Transverse colon (tissue), 4 donors: Measurements from ENCODE around the gene COL23A1. TPM values are rescaled to one million over a fixed set of nuclear protein-coding genes. Genes with fewer than 3 reads are reported as not detected.

Experiments
- DNase-seq: peaks from one replicate; pipeline ENCODE4 v3.0.0-alpha.2; 2019
- H3K27ac ChIP-seq, 4 donors: fragments of 200-600 bp; sonication (generic); 2 replicates each; pipeline ENCODE4 v1.5.1; 2016 to 2018; ENCODE audit warnings: inconsistent platforms in 4 of 4
- H3K27me3 ChIP-seq: fragments of 200-600 bp; sonication (generic); 2 replicates; pipeline ENCODE4 v1.5.1; 2017; ENCODE audit warnings: inconsistent platforms
- H3K36me3 ChIP-seq, 4 donors: fragments of 200-600 bp; sonication (generic); 2 replicates each; pipeline ENCODE4 v1.5.1; 2017 to 2019; ENCODE audit warnings: inconsistent platforms in 4 of 4
- H3K4me1 ChIP-seq, 4 donors: fragments of 200-600 bp; sonication (generic); 2 replicates each; pipeline ENCODE4 v1.5.1; 2017 to 2020; ENCODE audit warnings: inconsistent platforms in 4 of 4
- H3K4me3 ChIP-seq, 4 donors: fragments of 200-600 bp; sonication (generic); 1 replicate in 1 of 4; 2 replicates in 3 of 4; pipeline versions ENCODE4 v1.5.1 to v1.6.1; 2017 to 2019; ENCODE audit warnings: inconsistent platforms in 4 of 4
- H3K9me3 ChIP-seq, 2 donors: fragments of 200-600 bp; sonication (generic); 2 replicates each; pipeline ENCODE4 v1.5.1; 2017 to 2019; ENCODE audit warnings: inconsistent platforms in 2 of 2
- EP300 ChIP-seq: sonication (generic); formaldehyde crosslinking; IDR thresholded peaks from one replicate; pipeline ENCODE4 v1.6.1; 2017; ENCODE audit warnings: antibody characterized with exemption, low read depth
- POLR2A ChIP-seq: fragments of 450-650 bp; IDR thresholded peaks from one replicate; pipeline ENCODE4 v1.6.1; 2016; ENCODE audit warnings: antibody characterized with exemption, mild to moderate bottlenecking, moderate library complexity
- POLR2AphosphoS5 ChIP-seq, 3 donors: sonication (generic); formaldehyde crosslinking; IDR thresholded peaks; one replicate each; pipeline ENCODE4 v1.6.1; 2016; ENCODE audit warnings: antibody characterized with exemption in 3 of 3
- WGBS, 2 donors: methylation state at CpG; one replicate each; pipeline ENCODE4 v1.1.5; 2018; ENCODE audit warnings: low coverage in 1 of 2; 5-methylcytosine and 5-hydroxymethylcytosine counted together
- in situ Hi-C, 4 donors: fragments of 200-750 bp; cut with MboI; loops; one replicate each; pipeline versions ENCODE4 v1.15.0 to v1.15.1; 2017; ENCODE audit warnings: low sequenced_read_pairs in 3 of 4, low pct_ligation_motif_present in 1 of 4, low pct_unique_long_range_greater_than_20kb in 1 of 4
- intact Hi-C: fragments of 100-400 bp; cut with DNase I; formaldehyde crosslinking; loops from one replicate; pipeline ENCODE4 v1.15.1; 2023; ENCODE audit warnings: low total_unique reads
- total RNA-seq, 4 donors: library from RNA; depleted of rRNA; stranded (reverse); fragments of >200 nt; gene quantifications; one replicate each; pipeline ENCODE4 v1.1.0, GENCODE V29; 2016
- TF ChIP-seq, protein P1 (sequence below), 5 experiments: fragments of 200-600 bp in 3 of 5; fragments of 450-650 bp in 2 of 5; sonication (generic) in 3 of 5; IDR thresholded peaks; 1 replicate in 2 of 5; 2 replicates in 3 of 5; pipeline ENCODE4 v1.5.1; 2016 to 2017; ENCODE audit warnings: antibody characterized with exemption in 5 of 5, inconsistent platforms in 3 of 5, mild to moderate bottlenecking in 2 of 5, moderate library complexity in 1 of 5

The COL23A1 gene
- total RNA-seq, 4 donors from 2014 or later = 0.14 to 2.2 (median 1.4) TPM; not detected in 1

DNA sequence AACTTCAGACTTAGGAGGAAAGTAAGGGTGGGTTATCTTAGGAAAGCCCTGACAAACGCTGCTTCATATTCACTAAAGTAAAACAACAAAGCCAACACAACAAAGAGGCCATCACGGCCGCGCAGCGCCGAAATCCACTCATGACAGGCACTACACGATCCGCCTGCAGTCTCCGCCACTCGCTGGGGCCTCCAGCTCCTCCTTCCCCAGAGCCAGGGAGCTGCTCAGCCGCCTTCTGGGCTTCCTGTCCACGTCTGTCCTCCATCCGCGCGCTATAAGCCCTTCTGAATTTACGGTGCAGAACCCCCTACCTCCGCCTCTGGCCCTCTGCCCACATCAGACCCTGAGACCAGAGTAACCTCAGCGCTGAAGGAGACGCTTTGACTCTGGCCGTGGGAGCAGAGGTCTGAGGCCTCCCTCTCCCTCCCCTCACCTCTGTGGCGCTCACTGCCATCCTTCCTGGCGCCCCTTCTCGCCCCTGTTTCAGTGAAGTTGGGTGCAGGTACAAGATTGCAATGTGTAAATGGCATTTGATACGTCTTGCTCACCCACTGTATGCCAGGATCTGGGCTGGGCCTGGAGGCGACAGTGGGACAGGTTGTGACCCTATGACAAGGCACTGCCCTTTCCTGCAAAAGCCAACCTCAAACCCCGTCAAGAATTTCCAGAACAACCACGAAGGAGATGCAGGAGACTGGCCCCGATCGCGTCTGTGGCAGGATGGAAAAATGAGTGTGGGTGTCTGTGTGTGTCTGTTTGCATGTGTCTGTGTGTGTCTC, 282.7 kb downstream of the COL23A1 start:
- DNase-seq = no peak
- no peaks in the 10 kb centered on the region for H3K9me3 ChIP-seq
- H3K4me1 ChIP-seq = no peaks in the 10 kb centered on the region
- WGBS, 2 donors = 80 to 85% methylated on average over 19 to 30 of the region's 30 CpGs
- no peak for TF ChIP-seq POLR2AphosphoS5 (IDR thresholded peaks at IDR 0.05)
- TF ChIP-seq, protein P1, sequence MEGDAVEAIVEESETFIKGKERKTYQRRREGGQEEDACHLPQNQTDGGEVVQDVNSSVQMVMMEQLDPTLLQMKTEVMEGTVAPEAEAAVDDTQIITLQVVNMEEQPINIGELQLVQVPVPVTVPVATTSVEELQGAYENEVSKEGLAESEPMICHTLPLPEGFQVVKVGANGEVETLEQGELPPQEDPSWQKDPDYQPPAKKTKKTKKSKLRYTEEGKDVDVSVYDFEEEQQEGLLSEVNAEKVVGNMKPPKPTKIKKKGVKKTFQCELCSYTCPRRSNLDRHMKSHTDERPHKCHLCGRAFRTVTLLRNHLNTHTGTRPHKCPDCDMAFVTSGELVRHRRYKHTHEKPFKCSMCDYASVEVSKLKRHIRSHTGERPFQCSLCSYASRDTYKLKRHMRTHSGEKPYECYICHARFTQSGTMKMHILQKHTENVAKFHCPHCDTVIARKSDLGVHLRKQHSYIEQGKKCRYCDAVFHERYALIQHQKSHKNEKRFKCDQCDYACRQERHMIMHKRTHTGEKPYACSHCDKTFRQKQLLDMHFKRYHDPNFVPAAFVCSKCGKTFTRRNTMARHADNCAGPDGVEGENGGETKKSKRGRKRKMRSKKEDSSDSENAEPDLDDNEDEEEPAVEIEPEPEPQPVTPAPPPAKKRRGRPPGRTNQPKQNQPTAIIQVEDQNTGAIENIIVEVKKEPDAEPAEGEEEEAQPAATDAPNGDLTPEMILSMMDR (IDR thresholded peaks at IDR 0.05) = no peak
- H3K27me3 ChIP-seq = no peaks in the 10 kb centered on the region
- H3K4me3 ChIP-seq = no peak overlapping the region
- no peaks in the 10 kb centered on the region for H3K36me3 ChIP-seq
- in situ Hi-C loops (no loop called here), intact Hi-C loops (no loop called here)
- no peak overlapping the region for H3K27ac ChIP-seq

DNA sequence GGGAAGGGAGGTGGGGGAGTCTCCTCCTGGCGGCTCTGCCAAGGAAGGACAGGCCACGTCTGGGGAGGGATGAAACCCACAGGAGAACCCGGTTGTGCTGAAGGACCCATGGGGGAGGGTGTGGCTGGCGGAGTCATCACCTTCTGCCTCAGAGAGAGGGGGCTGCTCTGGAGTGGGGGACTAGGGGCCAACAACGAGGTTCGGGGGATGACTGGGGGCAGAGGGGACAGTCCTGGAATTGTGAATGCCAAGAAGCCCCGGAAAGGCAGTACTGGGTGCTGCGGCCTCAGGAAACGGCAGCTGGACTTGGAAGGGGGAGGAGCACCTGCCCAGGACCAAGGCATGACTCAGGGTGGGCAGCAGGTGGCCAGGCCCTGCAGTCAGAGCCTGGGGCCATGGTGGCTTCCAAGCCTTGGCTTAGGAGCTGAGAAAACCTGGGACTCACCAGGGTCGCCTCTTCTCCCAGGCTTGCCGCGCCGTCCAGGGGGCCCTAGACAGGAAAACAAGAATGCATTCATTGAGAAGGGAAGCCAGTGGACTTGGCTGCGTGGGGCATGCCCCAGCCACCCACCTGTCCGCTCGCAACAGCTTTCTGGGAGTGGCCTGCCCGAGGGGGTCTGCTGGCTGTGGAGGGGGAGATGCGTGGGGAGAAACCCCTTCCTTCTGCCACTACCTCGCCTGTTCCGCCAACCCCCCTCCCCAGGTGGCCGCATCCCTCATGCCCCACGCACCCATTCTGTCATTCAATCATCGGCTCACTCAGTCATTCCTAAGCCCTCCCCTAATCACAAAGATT, 283.6 kb downstream of the COL23A1 start:
- TF ChIP-seq EP300 = no peak
- no peak for TF ChIP-seq POLR2AphosphoS5 (IDR thresholded peaks at IDR 0.05)
- TF ChIP-seq, protein P1 (IDR thresholded peaks at IDR 0.05) = no peak
- TF ChIP-seq POLR2A = no peak
- in situ Hi-C loops = no loop called here
- Histone ChIP-seq H3K9me3 (no peaks in the 10 kb centered on the region), H3K4me3 (no peak overlapping the region), H3K27ac (no peak overlapping the region), H3K27me3 (no peaks in the 10 kb centered on the region), H3K36me3 (no peaks in the 10 kb centered on the region), H3K4me1 (no peaks in the 10 kb centered on the region)
- 83 to 87% methylated on average over 8 to 23 of the region's 23 CpGs for WGBS, 2 donors
- DNase-seq = no peak
- intact Hi-C loops = no loop called here

DNA sequence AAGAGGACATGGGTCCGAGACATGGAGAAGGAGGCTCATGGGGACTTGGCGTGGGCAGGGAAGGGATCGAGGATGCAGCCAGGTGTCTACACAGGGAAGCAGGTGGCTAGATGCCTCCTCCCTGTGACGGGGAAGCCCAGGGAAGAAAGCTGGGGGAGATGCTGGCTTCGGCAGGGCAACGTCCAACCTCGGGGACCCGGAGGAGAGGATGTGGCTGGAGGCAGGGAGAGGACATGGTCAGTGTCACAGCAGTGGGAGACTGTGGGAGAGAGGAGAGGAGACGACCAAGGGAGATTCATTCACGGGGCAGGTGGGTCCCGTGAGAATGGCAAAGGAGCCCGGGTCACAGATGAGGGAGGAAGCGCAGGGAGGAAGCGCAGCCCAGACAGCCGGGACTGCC, 284.4 kb downstream of the COL23A1 start:
- in situ Hi-C loops (no loop called here), intact Hi-C loops (no loop called here)
- Histone ChIP-seq H3K36me3 (no peaks in the 10 kb centered on the region), H3K4me1 (no peaks in the 10 kb centered on the region), H3K9me3 (no peaks in the 10 kb centered on the region), H3K4me3 (no peak overlapping the region), H3K27ac (no peak overlapping the region), H3K27me3 (no peaks in the 10 kb centered on the region)
- WGBS, 2 donors = 76 to 91% methylated on average over 13 to 15 of the region's 15 CpGs
- no peak for DNase-seq
- TF ChIP-seq POLR2AphosphoS5 (IDR thresholded peaks at IDR 0.05) (no peak), EP300 (no peak), POLR2A (no peak)
- TF ChIP-seq, protein P1 (IDR thresholded peaks at IDR 0.05) = no peak

DNA sequence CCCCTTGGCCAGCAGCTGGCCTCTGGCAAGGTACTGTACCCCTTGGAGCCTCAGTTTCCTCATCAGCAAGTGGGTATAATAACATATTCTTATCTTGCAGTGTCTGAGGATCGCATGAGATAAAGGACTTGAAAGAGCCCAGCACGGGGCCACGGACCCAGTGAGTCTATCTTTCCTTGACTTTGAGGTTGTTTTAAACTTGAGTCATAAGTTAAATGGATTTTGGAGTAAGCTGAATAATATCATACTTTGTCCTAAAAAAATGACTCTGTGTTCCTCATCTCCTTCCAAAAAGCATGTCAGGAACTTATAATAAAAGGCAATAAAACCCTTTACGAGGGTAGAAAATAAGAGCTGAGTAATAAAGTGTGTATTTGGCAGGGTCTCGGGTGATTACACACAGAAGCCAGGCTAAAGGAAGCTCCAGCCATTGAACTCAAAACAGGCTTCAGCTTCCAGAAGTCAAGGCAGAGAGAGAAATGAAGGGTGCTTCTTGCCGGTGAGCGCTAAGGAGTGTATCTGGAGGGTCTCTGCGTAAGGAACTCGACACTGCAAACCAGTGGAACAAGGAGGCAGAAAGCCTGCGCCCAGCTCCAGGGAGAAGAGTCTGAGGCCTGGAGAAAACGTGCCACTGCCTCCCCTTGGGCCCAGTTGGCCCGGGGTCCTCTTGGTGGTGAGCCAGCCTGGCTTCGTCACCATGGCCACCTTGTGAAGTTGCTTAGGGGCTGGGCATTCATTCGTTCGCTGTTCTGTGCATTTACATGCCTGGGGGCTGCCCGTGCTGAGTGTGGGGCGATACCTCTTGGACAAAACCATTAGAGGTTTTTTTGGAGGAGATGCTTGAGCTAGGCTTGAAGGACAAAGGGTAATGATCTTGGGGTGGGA, 285.2 kb downstream of the COL23A1 start:
- H3K27me3 ChIP-seq = no peaks in the 10 kb centered on the region
- no peak overlapping the region for H3K4me3 ChIP-seq
- no peaks in the 10 kb centered on the region for H3K36me3 ChIP-seq
- no peak for DNase-seq
- TF ChIP-seq POLR2A (no peak), EP300 (no peak)
- TF ChIP-seq, protein P1 (IDR thresholded peaks at IDR 0.05) = no peak
- no peaks in the 10 kb centered on the region for H3K4me1 ChIP-seq
- 59 to 66% methylated on average over 15 to 17 of the region's 17 CpGs for WGBS, 2 donors
- intact Hi-C loops = no loop called here
- H3K27ac ChIP-seq = no peak overlapping the region
- in situ Hi-C loops = no loop called here
- no peaks in the 10 kb centered on the region for H3K9me3 ChIP-seq
